Endothelial cell (in vitro differentiated cells): ENCODE measurements around the gene GAS7. TPM values are rescaled to one million over a fixed set of nuclear protein-coding genes. Genes with fewer than 3 reads are reported as not detected.

ENCODE experiments used
- DNase-seq: peaks from one replicate; pipeline ENCODE4 v3.0.0; 2021; ENCODE audit warnings: low spot score
- H3K27ac Mint-ChIP-seq: one replicate; pipeline ENCODE4 v1.8.0; 2021; ENCODE audit warnings: mixed read lengths, inconsistent platforms; ENCODE audit not compliant: unreplicated experiment
- H3K27me3 Mint-ChIP-seq: one replicate; pipeline ENCODE4 v1.8.0; 2021; ENCODE audit warnings: mild to moderate bottlenecking, moderate library complexity, mixed read lengths, inconsistent platforms; ENCODE audit not compliant: unreplicated experiment
- H3K36me3 Mint-ChIP-seq: one replicate; pipeline ENCODE4 v1.8.0; 2021; ENCODE audit warnings: mild to moderate bottlenecking, low read depth, mixed read lengths, inconsistent platforms; ENCODE audit not compliant: unreplicated experiment
- H3K4me1 Mint-ChIP-seq: one replicate; pipeline ENCODE4 v1.8.0; 2021; ENCODE audit warnings: mild to moderate bottlenecking, mixed read lengths, inconsistent platforms; ENCODE audit not compliant: unreplicated experiment
- H3K4me3 Mint-ChIP-seq: one replicate; pipeline ENCODE4 v1.8.0; 2021; ENCODE audit warnings: mild to moderate bottlenecking, mixed read lengths, inconsistent platforms; ENCODE audit not compliant: unreplicated experiment
- H3K9me3 Mint-ChIP-seq: one replicate; pipeline ENCODE4 v1.8.0; 2021; ENCODE audit warnings: mixed read lengths, inconsistent platforms; ENCODE audit not compliant: unreplicated experiment
- CTCF ChIP-seq: fragments of 200-600 bp; sonication (generic); IDR thresholded peaks from one replicate; pipeline ENCODE4 v1.5.0; 2021; ENCODE audit warnings: antibody characterized with exemption; ENCODE audit not compliant: unreplicated experiment
- total RNA-seq: library from RNA; stranded (reverse); fragmentation: NEBNext Ultra II Directional; extraction: Animal tissue kit (Norgen Biotek cat#: 25700); gene quantifications from one replicate; pipeline ENCODE4 v1.2.1, GENCODE V29; 2021; ENCODE audit not compliant: unreplicated experiment

GAS7 gene
- total RNA-seq, 1 donor from 2014 or later = 7.0 TPM

- H3K4me1 Mint-ChIP-seq = no peaks in the 10 kb centered on the region
- no peak overlapping the region for H3K27ac Mint-ChIP-seq
- H3K27me3 Mint-ChIP-seq = peaks cover 4% of the 10 kb centered on the region
- no peaks in the 10 kb centered on the region for H3K9me3 Mint-ChIP-seq
- H3K36me3 Mint-ChIP-seq = peaks cover 4% of the 10 kb centered on the region
- no peak overlapping the region for H3K4me3 Mint-ChIP-seq
- DNase-seq = no peak
- no peak for TF ChIP-seq CTCF
These were observed 246.6 kb downstream of the GAS7 start for GRCh38 chr17:9951803-9952202.

DNA sequence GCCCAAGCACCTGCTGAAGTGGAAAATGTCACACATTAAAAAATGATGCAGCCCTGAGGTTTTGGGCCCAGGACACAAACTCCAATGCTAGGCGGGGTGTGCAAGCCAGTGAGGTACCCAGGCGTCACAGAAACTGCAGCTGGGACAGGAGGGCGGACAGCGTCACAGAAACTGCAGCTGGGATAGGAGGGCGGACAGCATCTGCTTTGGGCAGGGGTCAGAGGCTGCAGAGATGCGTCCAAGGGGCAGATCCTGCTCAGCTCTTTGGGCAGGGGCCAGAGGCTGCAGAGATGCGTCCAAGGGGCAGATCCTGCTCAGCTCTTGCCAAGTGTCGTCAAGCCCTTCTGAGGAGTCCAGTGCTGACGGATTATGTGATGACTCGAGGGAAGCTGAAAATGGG, 249.5 kb downstream of the GAS7 start:
- H3K27me3 Mint-ChIP-seq = peaks cover 2% of the 10 kb centered on the region
- H3K36me3 Mint-ChIP-seq = no peaks in the 10 kb centered on the region
- H3K4me3 Mint-ChIP-seq = no peak overlapping the region
- H3K9me3 Mint-ChIP-seq = no peaks in the 10 kb centered on the region
- no peak for DNase-seq
- H3K27ac Mint-ChIP-seq = no peak overlapping the region
- H3K4me1 Mint-ChIP-seq = no peaks in the 10 kb centered on the region
- no peak for TF ChIP-seq CTCF

- H3K4me3 Mint-ChIP-seq = no peak overlapping the region
- no peaks in the 10 kb centered on the region for H3K4me1 Mint-ChIP-seq
- H3K27ac Mint-ChIP-seq = no peak overlapping the region
- H3K36me3 Mint-ChIP-seq = no peaks in the 10 kb centered on the region
- no peak for DNase-seq
- no peaks in the 10 kb centered on the region for H3K9me3 Mint-ChIP-seq
- peaks cover 4% of the 10 kb centered on the region for H3K27me3 Mint-ChIP-seq
- no peak for TF ChIP-seq CTCF
These were observed 253.7 kb downstream of the GAS7 start for GRCh38 chr17:9944704-9945103.

DNA sequence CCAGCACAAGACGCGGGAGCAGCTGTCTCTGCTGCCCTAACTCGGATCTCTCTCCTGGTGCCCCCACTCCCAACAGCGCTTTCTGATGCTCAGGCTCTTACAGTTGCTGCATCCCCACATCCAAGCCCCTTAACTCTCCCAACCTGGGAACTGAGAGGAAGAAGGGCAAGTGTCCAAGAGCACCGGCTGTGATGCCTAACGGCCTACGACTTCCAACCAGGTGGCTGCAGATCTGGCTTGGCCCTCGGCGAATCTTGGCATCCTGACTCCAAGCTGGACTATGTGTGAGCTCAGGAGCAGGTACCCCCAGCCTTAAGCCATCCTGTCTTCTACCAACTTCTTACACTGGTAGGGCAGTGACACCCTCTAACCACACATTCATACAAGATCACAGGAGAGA, 255.1 kb downstream of the GAS7 start:
- no peak for TF ChIP-seq CTCF
- no peak for DNase-seq
- no peaks in the 10 kb centered on the region for H3K36me3 Mint-ChIP-seq
- no peak overlapping the region for H3K27ac Mint-ChIP-seq
- H3K4me1 Mint-ChIP-seq = no peaks in the 10 kb centered on the region
- peaks cover 4% of the 10 kb centered on the region for H3K27me3 Mint-ChIP-seq
- no peaks in the 10 kb centered on the region for H3K9me3 Mint-ChIP-seq
- no peak overlapping the region for H3K4me3 Mint-ChIP-seq

DNA sequence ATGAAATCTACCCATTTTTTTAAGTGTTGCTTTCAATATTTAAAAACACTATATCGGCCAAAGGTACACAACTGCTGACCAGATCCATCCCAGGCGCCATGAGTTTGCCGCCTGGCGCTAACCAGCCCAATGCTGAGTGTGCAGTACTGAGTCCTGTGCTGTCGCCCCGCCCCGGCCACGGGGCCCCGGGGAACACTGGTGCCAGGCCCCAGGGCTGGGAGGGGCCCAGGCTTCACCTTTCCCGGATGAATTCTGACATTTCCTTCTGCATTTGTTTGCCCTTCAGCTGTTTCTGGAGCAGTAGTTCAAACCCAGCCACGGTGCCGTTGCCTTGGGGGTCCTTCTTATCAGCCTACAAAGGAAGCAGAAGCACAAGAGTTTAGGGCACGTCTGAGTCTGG, 255.5 kb downstream of the GAS7 start:
- no peaks in the 10 kb centered on the region for H3K9me3 Mint-ChIP-seq
- no peak overlapping the region for H3K4me3 Mint-ChIP-seq
- peaks cover 4% of the 10 kb centered on the region for H3K27me3 Mint-ChIP-seq
- no peak for DNase-seq
- H3K36me3 Mint-ChIP-seq = no peaks in the 10 kb centered on the region
- no peak for TF ChIP-seq CTCF
- no peak overlapping the region for H3K27ac Mint-ChIP-seq
- no peaks in the 10 kb centered on the region for H3K4me1 Mint-ChIP-seq
